CD14-positive monocyte (primary cell): ENCODE data around the gene IGFBP7. TPM values are rescaled to one million over a fixed set of nuclear protein-coding genes. Genes with fewer than 3 reads are reported as not detected.

Source experiments
- DNase-seq, 3 donors: peaks; one replicate each; pipeline ENCODE4 v3.0.0-alpha.2; 2011 to 2022
- H2AFZ ChIP-seq: 2 replicates; pipeline ENCODE4 v1.6.0; 2012; ENCODE audit warnings: mild to moderate bottlenecking, low read depth, low read length, inconsistent platforms; ENCODE audit not compliant: insufficient read depth, poor library complexity, severe bottlenecking
- H3K27ac ChIP-seq, 2 donors: 1 replicate in 1 of 2; 2 replicates in 1 of 2; pipeline ENCODE4 v1.5.1; 2012 to 2013; ENCODE audit warnings: low read length in 2 of 2, control low read depth in 1 of 2, inconsistent platforms in 1 of 2, low read depth in 1 of 2, mild to moderate bottlenecking in 1 of 2
- H3K27me3 ChIP-seq, 2 donors: one replicate each; pipeline versions ENCODE4 v1.6.0 to v1.6.1; 2011 to 2013; ENCODE audit warnings: low read length in 2 of 2; ENCODE audit not compliant: control insufficient read depth in 2 of 2, insufficient read depth in 2 of 2
- H3K36me3 ChIP-seq, 2 donors: replicated peaks in 1 of 2; 1 replicate in 1 of 2; 2 replicates in 1 of 2; pipeline versions ENCODE4 v1.5.1 to v1.6.1; 2012 to 2013; ENCODE audit warnings: low read length in 2 of 2, control low read depth in 1 of 2, inconsistent platforms in 1 of 2, mild to moderate bottlenecking in 1 of 2; ENCODE audit not compliant: insufficient read depth in 2 of 2, control insufficient read depth in 1 of 2
- H3K4me1 ChIP-seq, 2 donors: 1 replicate in 1 of 2; 2 replicates in 1 of 2; pipeline versions ENCODE4 v1.5.1 to v1.6.1; 2012 to 2013; ENCODE audit warnings: low read length in 2 of 2, control low read depth in 1 of 2, inconsistent platforms in 1 of 2, mild to moderate bottlenecking in 1 of 2, moderate library complexity in 1 of 2; ENCODE audit not compliant: insufficient read depth in 2 of 2, control insufficient read depth in 1 of 2
- H3K4me2 ChIP-seq: replicated peaks from 2 replicates; pipeline ENCODE3; 2012; ENCODE audit warnings: low read length, moderate library complexity, mild to moderate bottlenecking; ENCODE audit not compliant: poor library complexity, severe bottlenecking; ENCODE audit errors: extremely low read depth
- H3K4me3 ChIP-seq, 3 experiments: fragments of 200-600 bp in 1 of 3; sonication (generic) in 1 of 3; replicated peaks in 1 of 3; 1 replicate in 2 of 3; 2 replicates in 1 of 3; pipeline ENCODE4 v1.5.1; 2011 to 2013; ENCODE audit warnings: low read length in 3 of 3, mild to moderate bottlenecking in 3 of 3, control low read depth in 2 of 3, low read depth in 2 of 3, inconsistent platforms in 1 of 3, moderate library complexity in 1 of 3
- H3K79me2 ChIP-seq: 2 replicates; pipeline ENCODE4 v1.6.0; 2012; ENCODE audit warnings: mild to moderate bottlenecking, control low read depth, inconsistent platforms, low read length, moderate library complexity; ENCODE audit not compliant: insufficient read depth
- H3K9ac ChIP-seq: 2 replicates; pipeline ENCODE4 v1.6.0; 2017; ENCODE audit warnings: low read length, mild to moderate bottlenecking; ENCODE audit not compliant: insufficient read depth, poor library complexity, severe bottlenecking
- H3K9me3 ChIP-seq, 2 donors: replicated peaks in 1 of 2; 1 replicate in 1 of 2; 2 replicates in 1 of 2; pipeline versions ENCODE4 v1.5.1 to v1.6.1; 2012 to 2013; ENCODE audit warnings: low read length in 2 of 2, control low read depth in 1 of 2; ENCODE audit not compliant: control insufficient read depth in 1 of 2, insufficient read depth in 1 of 2
- H4K20me1 ChIP-seq: 2 replicates; pipeline ENCODE4 v1.6.0; 2012; ENCODE audit warnings: mild to moderate bottlenecking, low read length, control low read depth, moderate library complexity; ENCODE audit not compliant: insufficient read depth
- H3K27ac Mint-ChIP-seq, 7 donors: one replicate each; pipeline ENCODE4 v1.8.0; 2020; ENCODE audit warnings: mild to moderate bottlenecking in 7 of 7, mixed read lengths in 7 of 7, moderate library complexity in 6 of 7, inconsistent platforms in 2 of 7
- H3K27me3 Mint-ChIP-seq, 3 donors: one replicate each; pipeline ENCODE4 v1.8.0; 2021 to 2022; ENCODE audit warnings: low read depth in 3 of 3, mild to moderate bottlenecking in 3 of 3, mixed read lengths in 3 of 3, moderate library complexity in 3 of 3, inconsistent platforms in 1 of 3
- H3K36me3 Mint-ChIP-seq, 2 donors: one replicate each; pipeline ENCODE4 v1.8.0; 2020; ENCODE audit warnings: mixed read lengths in 2 of 2, inconsistent platforms in 1 of 2, mild to moderate bottlenecking in 1 of 2
- H3K4me1 Mint-ChIP-seq: one replicate; pipeline ENCODE4 v1.8.0; 2020; ENCODE audit warnings: mild to moderate bottlenecking, mixed read lengths
- H3K4me3 Mint-ChIP-seq, 2 donors: one replicate each; pipeline ENCODE4 v1.8.0; 2020; ENCODE audit warnings: mild to moderate bottlenecking in 2 of 2, mixed read lengths in 2 of 2, moderate library complexity in 1 of 2
- H3K9me3 Mint-ChIP-seq, 7 donors: one replicate each; pipeline ENCODE4 v1.8.0; 2020 to 2022; ENCODE audit warnings: mixed read lengths in 7 of 7, mild to moderate bottlenecking in 6 of 7, moderate library complexity in 6 of 7, inconsistent platforms in 2 of 7
- CTCF ChIP-seq: fragments of 200-600 bp; IDR thresholded peaks from one replicate; pipeline ENCODE4 v1.8.0; 2022; ENCODE audit warnings: antibody characterized with exemption, mild to moderate bottlenecking
- WGBS: methylation state at CpG from one replicate; pipeline ENCODE4 v1.1.5; 2013; ENCODE audit warnings: missing lambda C conversion rate; ENCODE audit not compliant: insufficient coverage; 5-methylcytosine and 5-hydroxymethylcytosine counted together
- intact Hi-C, 2 donors: fragments of 100-400 bp; cut with micrococcal nuclease; formaldehyde crosslinking; loops; one replicate each; pipeline versions ENCODE4 v1.15.0 to v1.15.1; 2023
- polyA minus RNA-seq: library from RNA; depleted of rRNA, polyadenylated mRNA; stranded (reverse); fragments of >200 nt; gene quantifications from 2 replicates; pipeline ENCODE4 v1.2.3, GENCODE V29; 2012
- polyA plus RNA-seq, 3 donors: library from polyadenylated mRNA; depleted of rRNA in 1 of 3; unstranded in 2 of 3; stranded (reverse) in 1 of 3; fragments of 300-500 nt in 2 of 3; fragments of >200 nt in 1 of 3; fragmentation: Illumina TruSeq in 2 of 3; gene quantifications; 1 replicate in 2 of 3; 2 replicates in 1 of 3; pipeline ENCODE4 v1.2.3, GENCODE V29; 2012 to 2021
- total RNA-seq, 12 experiments: library from RNA in 1 of 12; stranded (reverse) in 1 of 12; fragments of 120-200 nt in 1 of 12; gene quantifications; one replicate each; pipeline ENCODE4 v1.2.4 and lab custom pipeline; 2013 to 2026; ENCODE audit warnings: mixed read lengths in 6 of 12, inconsistent platforms in 1 of 12

IGFBP7 gene
- 28.8 TPM for total RNA-seq (2013)
- 10 to 100 TPM; 23.1 to 53.1 (median 46.9) TPM for polyA plus RNA-seq
- polyA minus RNA-seq = 17.3 and 21.7 TPM in 2 replicates
- total RNA-seq (lab: John Stamatoyannopoulos, UW) = 3.7 to 22.3 (median 14.7) reads per million in 11 experiments

DNA sequence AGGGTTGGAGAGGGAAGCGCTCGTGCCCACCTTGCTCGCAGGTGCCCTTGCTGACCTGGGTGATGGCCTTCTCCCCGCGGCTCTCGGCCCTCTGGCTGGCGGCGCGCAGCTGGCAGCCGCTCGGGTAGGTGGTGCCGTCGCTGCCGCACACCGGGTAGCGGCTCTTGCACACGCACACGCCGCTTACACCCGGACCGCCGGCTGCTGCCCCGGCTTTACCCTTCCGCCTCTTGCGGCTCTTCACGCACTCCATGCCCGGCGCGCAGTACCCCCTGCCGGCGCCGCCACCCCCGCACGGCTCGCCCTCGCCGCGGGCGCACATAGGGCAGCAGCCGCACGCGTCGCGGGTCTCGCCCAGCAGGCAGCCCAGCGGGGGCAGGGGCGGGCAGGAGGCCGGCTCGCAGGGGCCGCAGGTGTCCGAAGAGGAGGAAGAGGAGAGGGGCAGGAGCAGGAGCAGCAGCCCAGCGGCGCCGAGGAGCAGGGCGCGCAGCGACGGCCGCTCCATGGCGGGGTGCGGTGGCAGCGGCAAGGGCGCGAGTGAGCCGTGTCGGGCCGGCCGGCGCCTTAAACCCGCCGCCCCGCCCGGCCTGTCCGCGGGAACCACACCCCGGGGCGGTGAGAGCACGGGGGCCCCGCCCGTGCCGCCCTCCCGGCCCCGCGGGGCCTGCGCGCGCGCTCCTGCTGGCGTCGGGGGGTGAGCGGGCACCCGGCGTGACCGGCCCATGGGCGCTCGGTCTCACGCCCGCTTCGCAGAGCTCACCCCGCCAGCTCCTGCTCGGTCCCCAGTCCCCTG lies at the start of gene IGFBP7:
TSS of gene IGFBP7 (minus strand) at position 539 of the 793 bp plus-strand sequence. CDS start at position 505, 34 bp downstream.
- Histone ChIP-seq H3K4me3 (peak within 1 kb of the TSS; percentile 58 to 89 (median 62)), H3K9ac (peak within 1 kb of the TSS; percentile 85), H3K27me3 (no peaks in the 10 kb centered on the region), H4K20me1 (no peaks in the 10 kb centered on the region), H2AFZ (peak within 1 kb of the TSS; percentile 99), H3K4me2 (peak within 1 kb of the TSS; percentile 83), H3K4me1 (peaks cover 27 to 32% of the 10 kb centered on the region in 2 donors), H3K36me3 (no peaks in the 10 kb centered on the region), H3K9me3 (no peaks in the 10 kb centered on the region), H3K79me2 (peaks cover 44% of the 10 kb centered on the region), H3K27ac (peak within 1 kb of the TSS; percentile 77 to 98)
- peak within 1 kb of the TSS; percentile 95 to 98 (median 98) for H3K27ac Mint-ChIP-seq
- peaks cover 0 to 1% (median 0%) of the 10 kb centered on the region in 3 donors for H3K27me3 Mint-ChIP-seq
- H3K4me3 Mint-ChIP-seq = peak within 1 kb of the TSS; percentile 96 to 97
- TF ChIP-seq CTCF = no peak
- 0% methylated on average over 100 of the region's 101 CpGs for WGBS
- peak; percentile 29 to 37 (median 36) for DNase-seq
- peaks cover 48% of the 10 kb centered on the region for H3K4me1 Mint-ChIP-seq
- H3K36me3 Mint-ChIP-seq = peaks cover 0 to 3% of the 10 kb centered on the region in 2 donors
- intact Hi-C loops = no loop called here
- peaks cover 0 to 1% (median 0%) of the 10 kb centered on the region in 7 donors for H3K9me3 Mint-ChIP-seq

- peak in 1 of 3 donors; percentile 16 for DNase-seq
- Histone ChIP-seq H3K4me3 (no peak overlapping the region), H4K20me1 (no peaks in the 10 kb centered on the region), H3K4me2 (no peak overlapping the region), H3K36me3 (no peaks in the 10 kb centered on the region), H2AFZ (no peak overlapping the region), H3K27ac (no peak overlapping the region), H3K79me2 (no peaks in the 10 kb centered on the region), H3K9me3 (no peaks in the 10 kb centered on the region), H3K9ac (no peak overlapping the region), H3K4me1 (peaks cover 9 to 13% of the 10 kb centered on the region in 2 donors), H3K27me3 (peaks cover 0 to 6% of the 10 kb centered on the region in 2 donors)
- Mint-ChIP-seq H3K36me3 (no peaks in the 10 kb centered on the region), H3K27ac (peak overlapping the region in 1 of 7 donors; percentile 58), H3K4me1 (peaks cover 21% of the 10 kb centered on the region), H3K27me3 (peaks cover 5 to 10% (median 8%) of the 10 kb centered on the region in 3 donors), H3K9me3 (peaks cover 0 to 4% (median 2%) of the 10 kb centered on the region in 7 donors), H3K4me3 (no peak overlapping the region)
- intact Hi-C loops = no loop called here
- TF ChIP-seq CTCF = no peak
- WGBS = no CpG with 5 or more reads among the region's 1 CpG
These were observed 49.7 kb upstream of the IGFBP7 start for GRCh38 chr4:57159866-57160265.
